ENCODE results near the gene SCRN2. TPM values are rescaled to one million over a fixed set of nuclear protein-coding genes. Genes with fewer than 3 reads are reported as not detected.

SCRN2 gene
- total RNA-seq, 1 experiment from 2014 or later: 73.6 TPM

DNA sequence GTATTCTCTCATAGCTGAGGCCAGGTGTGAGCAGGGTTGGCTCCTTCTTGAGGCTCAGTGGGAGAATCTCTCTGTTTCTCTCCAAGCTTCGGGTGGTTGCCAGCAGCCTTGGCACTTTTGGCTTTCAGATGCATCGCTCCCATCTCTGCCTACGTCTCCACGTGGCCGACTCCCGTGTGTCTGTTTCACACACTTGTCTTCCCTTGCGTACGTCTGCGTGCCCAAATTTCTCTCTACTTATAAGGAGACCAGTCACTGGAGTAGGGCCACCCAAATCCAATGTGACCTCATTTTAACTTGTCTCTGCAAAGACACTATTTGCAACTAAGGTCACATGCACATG, 34.2 kb downstream of the SCRN2 start:
- H3K36me3 Mint-ChIP-seq (ENCODE audit: insufficient read depth, unreplicated experiment): peaks cover 36% of the 10 kb centered on the region
- Histone ChIP-seq H3K36me3 (ENCODE audit: control insufficient read depth, insufficient read depth, low read length) (peaks cover 12% of the 10 kb centered on the region; the same call in 1 of the 2 replicates), H3K9me3 (no peaks in the 10 kb centered on the region), H3K4me1 (peaks cover 36% of the 10 kb centered on the region), H3K4me3 (ENCODE audit: low read depth, low read length) (no peak overlapping the region), H3K27me3 (replicated peaks; ENCODE audit: control insufficient read depth, insufficient read depth, low read length) (no peaks in the 10 kb centered on the region)
- peak in 1 of 2 experiments; percentile 36 for DNase-seq
- no peaks in the 10 kb centered on the region for H3K9me3 Mint-ChIP-seq (ENCODE audit: unreplicated experiment)
- ChIA-PET CTCF (no interaction called here), POLR2A (no interaction called here)
- no peaks in the 10 kb centered on the region for H3K27me3 Mint-ChIP-seq (ENCODE audit: insufficient read depth, unreplicated experiment)
- TF ChIP-seq CTCF (IDR thresholded peaks at IDR 0.05; ENCODE audit: insufficient read depth in 1 of 2, low read depth in 1 of 2, low read length in 1 of 2, severe bottlenecking in 1 of 2, unreplicated experiment in 1 of 2): no peak
- H3K27ac Mint-ChIP-seq (ENCODE audit: unreplicated experiment): no peak overlapping the region
- intact Hi-C loops (cut with micrococcal nuclease; ENCODE audit: unreplicated experiment): no loop called here
- BruUV-seq (replicated peaks): no TSS peak
- H3K4me1 Mint-ChIP-seq (ENCODE audit: low read depth, unreplicated experiment): peaks cover 29% of the 10 kb centered on the region
- no peak overlapping the region for H3K4me3 Mint-ChIP-seq (ENCODE audit: unreplicated experiment)

DNA sequence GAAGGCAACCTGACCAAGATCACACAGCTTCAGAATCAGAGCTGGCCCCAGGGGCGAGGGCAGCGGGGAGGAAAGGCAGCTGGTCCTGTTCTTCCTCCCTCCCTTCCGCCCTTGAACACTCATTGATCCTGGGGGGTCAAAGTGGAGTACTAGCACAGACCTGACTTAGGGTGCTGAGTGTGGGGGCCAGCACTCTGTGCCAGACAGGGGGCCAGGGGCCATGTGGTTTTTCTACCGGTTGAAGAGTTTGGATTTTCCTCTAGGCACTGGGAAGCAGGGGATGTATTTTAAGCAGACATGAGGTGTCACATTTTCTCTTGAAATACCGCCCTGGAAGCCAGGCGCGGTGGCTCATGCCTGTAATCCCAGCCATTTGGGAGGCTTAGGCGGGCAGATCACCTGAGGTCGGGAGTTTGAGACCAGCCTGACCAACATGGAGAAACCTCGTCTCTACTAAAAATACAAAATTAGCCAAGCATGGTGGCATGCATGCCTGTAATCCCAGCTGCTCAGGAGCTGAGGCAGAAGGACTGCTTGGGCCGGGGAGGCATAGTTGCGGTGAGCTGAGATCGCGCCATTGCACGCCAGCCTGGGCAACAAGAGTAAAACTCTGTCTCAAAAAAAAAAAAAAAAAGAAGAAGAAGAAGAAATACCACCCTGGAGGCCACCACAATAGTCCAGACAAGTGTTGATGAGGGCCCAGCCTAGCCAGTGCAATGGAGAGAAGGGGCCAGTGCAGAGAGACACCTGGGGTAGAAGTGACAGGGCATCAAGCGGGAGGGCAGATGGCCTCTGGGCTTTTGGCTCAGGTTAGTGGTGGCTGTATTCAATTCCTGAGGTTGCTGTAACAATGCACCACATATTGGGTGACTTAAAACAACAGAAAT, 34.8 kb downstream of the SCRN2 start:
- H3K27ac Mint-ChIP-seq (ENCODE audit: unreplicated experiment): no peak overlapping the region
- Histone ChIP-seq H3K9me3 (no peaks in the 10 kb centered on the region), H3K4me3 (ENCODE audit: low read depth, low read length) (no peak overlapping the region), H3K27me3 (replicated peaks; ENCODE audit: control insufficient read depth, insufficient read depth, low read length) (no peaks in the 10 kb centered on the region), H3K4me1 (peaks cover 30% of the 10 kb centered on the region), H3K36me3 (ENCODE audit: control insufficient read depth, insufficient read depth, low read length) (peaks cover 12% of the 10 kb centered on the region; the same call in 1 of the 2 replicates)
- TF ChIP-seq CTCF (IDR thresholded peaks at IDR 0.05; ENCODE audit: insufficient read depth in 1 of 2, low read depth in 1 of 2, low read length in 1 of 2, severe bottlenecking in 1 of 2, unreplicated experiment in 1 of 2): no peak
- no peaks in the 10 kb centered on the region for H3K9me3 Mint-ChIP-seq (ENCODE audit: unreplicated experiment)
- POLR2A ChIA-PET: no interaction called here
- CTCF ChIA-PET: interaction anchor here (0.6 kb wide), 1 partner anchor 37 kb away, joined by 4 read pairs; no protein-coding TSS in a partner anchor
- peak in 1 of 2 experiments; percentile 39 for DNase-seq
- intact Hi-C loops (cut with micrococcal nuclease; ENCODE audit: unreplicated experiment): no loop called here
- BruUV-seq (replicated peaks): no TSS peak
- H3K27me3 Mint-ChIP-seq (ENCODE audit: insufficient read depth, unreplicated experiment): no peaks in the 10 kb centered on the region
- H3K36me3 Mint-ChIP-seq (ENCODE audit: insufficient read depth, unreplicated experiment): peaks cover 36% of the 10 kb centered on the region
- no peak overlapping the region for H3K4me3 Mint-ChIP-seq (ENCODE audit: unreplicated experiment)
- H3K4me1 Mint-ChIP-seq (ENCODE audit: low read depth, unreplicated experiment): peaks cover 23% of the 10 kb centered on the region

DNA sequence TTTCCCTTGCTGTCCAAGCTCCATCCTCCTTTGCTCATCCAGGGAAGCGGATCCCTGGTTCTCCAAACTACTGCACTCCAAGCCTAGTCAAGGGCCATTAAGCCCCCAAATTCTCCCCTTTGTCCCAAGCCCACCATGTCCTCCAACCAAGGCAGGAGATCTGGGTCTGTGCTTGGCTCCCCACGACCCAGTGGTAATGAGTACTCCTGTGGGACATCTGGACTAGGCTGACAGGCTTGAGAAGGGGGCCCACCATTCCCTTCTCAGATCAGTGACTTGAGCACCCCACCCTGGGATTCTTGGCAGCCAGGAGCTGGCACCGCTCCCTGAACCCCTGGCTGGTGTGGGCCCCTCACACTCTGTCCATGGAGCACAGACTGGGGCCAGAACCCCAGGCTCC, 36.6 kb downstream of the SCRN2 start:
- Histone ChIP-seq H3K36me3 (ENCODE audit: control insufficient read depth, insufficient read depth, low read length) (peaks cover 12% of the 10 kb centered on the region; the same call in 1 of the 2 replicates), H3K9me3 (no peaks in the 10 kb centered on the region), H3K4me1 (peaks cover 12% of the 10 kb centered on the region), H3K4me3 (ENCODE audit: low read depth, low read length) (no peak overlapping the region), H3K27me3 (replicated peaks; ENCODE audit: control insufficient read depth, insufficient read depth, low read length) (no peaks in the 10 kb centered on the region)
- intact Hi-C loops (cut with micrococcal nuclease; ENCODE audit: unreplicated experiment): loop anchor here (5.0 kb wide), 1 partner anchor 142 kb away; no protein-coding TSS in a partner anchor
- DNase-seq: peak in 1 of 2 experiments; percentile 41
- Mint-ChIP-seq H3K27me3 (ENCODE audit: insufficient read depth, unreplicated experiment) (no peaks in the 10 kb centered on the region), H3K27ac (ENCODE audit: unreplicated experiment) (no peak overlapping the region), H3K36me3 (ENCODE audit: insufficient read depth, unreplicated experiment) (peaks cover 23% of the 10 kb centered on the region), H3K9me3 (ENCODE audit: unreplicated experiment) (no peaks in the 10 kb centered on the region), H3K4me3 (ENCODE audit: unreplicated experiment) (no peak overlapping the region), H3K4me1 (ENCODE audit: low read depth, unreplicated experiment) (peaks cover 4% of the 10 kb centered on the region)
- CTCF ChIA-PET: interaction anchor here (0.8 to 1.6 kb wide), 5 partner anchors 29 to 107 kb away, joined by 3 to 7 read pairs (median 3); partner anchors contain the start of gene TBX21
- no TSS peak for BruUV-seq (replicated peaks)
- no peak for TF ChIP-seq CTCF (IDR thresholded peaks at IDR 0.05; ENCODE audit: insufficient read depth in 1 of 2, low read depth in 1 of 2, low read length in 1 of 2, severe bottlenecking in 1 of 2, unreplicated experiment in 1 of 2)
- POLR2A ChIA-PET: no interaction called here
